Ureter (tissue), 1 donor: ENCODE data around the gene KRR1. TPM values are rescaled to one million over a fixed set of nuclear protein-coding genes. Genes with fewer than 3 reads are reported as not detected.

ENCODE experiments used
- DNase-seq: peaks from one replicate; pipeline ENCODE4 v3.0.0-alpha.2; 2020; ENCODE audit warnings: low spot score
- total RNA-seq: library from RNA; stranded (reverse); gene quantifications from one replicate; pipeline ENCODE4 v1.2.4, GENCODE V29; 2023
- donor health status: DM: yes; HTN: yes; CAD: no.

KRR1 gene
- total RNA-seq, result 70.9 TPM

- peak; percentile 95 for DNase-seq
Measured at GRCh38 chr12:75511116-75512048, at the start of gene KRR1. Gene KRR1, minus strand, starts transcription at chr12:75511609. Its CDS starts 12 bp downstream, at chr12:75511597.

GRCh38 chr12:75560167-75560566 lies 48.8 kb upstream of the KRR1 start:
- no peak for DNase-seq

- DNase-seq, result no peak
Measured at GRCh38 chr12:75558287-75558686, 46.9 kb upstream of the KRR1 start.

GRCh38 chr12:75556311-75556899 lies 45.0 kb upstream of the KRR1 start:
- DNase-seq, result no peak

GRCh38 chr12:75554556-75554880 lies 43.1 kb upstream of the KRR1 start:
- DNase-seq, result no peak

GRCh38 chr12:75553836-75554555 lies 42.6 kb upstream of the KRR1 start:
- DNase-seq, result no peak

GRCh38 chr12:75553398-75553797 lies 42.0 kb upstream of the KRR1 start:
- DNase-seq, result no peak

- no peak for DNase-seq
Measured at GRCh38 chr12:75551477-75551876, 40.1 kb upstream of the KRR1 start.

GRCh38 chr12:75550401-75551240 lies 39.2 kb upstream of the KRR1 start:
- no peak for DNase-seq

GRCh38 chr12:75549989-75550388 lies 38.6 kb upstream of the KRR1 start:
- no peak for DNase-seq

- DNase-seq, result no peak
Measured at GRCh38 chr12:75548879-75549278, 37.5 kb upstream of the KRR1 start.

- DNase-seq, result no peak
Measured at GRCh38 chr12:75545636-75546035, 34.2 kb upstream of the KRR1 start.

GRCh38 chr12:75543529-75543928 lies 32.1 kb upstream of the KRR1 start:
- DNase-seq, result no peak

- DNase-seq, result no peak
Measured at GRCh38 chr12:75542942-75543341, 31.5 kb upstream of the KRR1 start.

- DNase-seq, result no peak
Measured at GRCh38 chr12:75539889-75540288, 28.5 kb upstream of the KRR1 start.

- no peak for DNase-seq
Measured at GRCh38 chr12:75533239-75533638, 21.8 kb upstream of the KRR1 start.

- DNase-seq, result no peak
Measured at GRCh38 chr12:75529826-75530225, 18.4 kb upstream of the KRR1 start.

GRCh38 chr12:75529316-75529715 lies 17.9 kb upstream of the KRR1 start:
- no peak for DNase-seq

GRCh38 chr12:75528692-75529091 lies 17.3 kb upstream of the KRR1 start:
- no peak for DNase-seq

GRCh38 chr12:75528272-75528671 lies 16.9 kb upstream of the KRR1 start:
- DNase-seq, result no peak

GRCh38 chr12:75526655-75527511 lies 15.5 kb upstream of the KRR1 start:
- DNase-seq, result no peak
